NCI-H510A treated with DMSO at 0.1 percent for 48 hours (cell line): ENCODE results near the gene PDYN.

Source experiments
- DNase-seq: peaks from one replicate; lab custom pipeline; 2025; lab: John Stamatoyannopoulos, UW

PDYN gene

GRCh38 chr20:1934721-1935573 is 58.9 kb downstream of the PDYN start:
- DNase-seq, result no peak

DNA sequence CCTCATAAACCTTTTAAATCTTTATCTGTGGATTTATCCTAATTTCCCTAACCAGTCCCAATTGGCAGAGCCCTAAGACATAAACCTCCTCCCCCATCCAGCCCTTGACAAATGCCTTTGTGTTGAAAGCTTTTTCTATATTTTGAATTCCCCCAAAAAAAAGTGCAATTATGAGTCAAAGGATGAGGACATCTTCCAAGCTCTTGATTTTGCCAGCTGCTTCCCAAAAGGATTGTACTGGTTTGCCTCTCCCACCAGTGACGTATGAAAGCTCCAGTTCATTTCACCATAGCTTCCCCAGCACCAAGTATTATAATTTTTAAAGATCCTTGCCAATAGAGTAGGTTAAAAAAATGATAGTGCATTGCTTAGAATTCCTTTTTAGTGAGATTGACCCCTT is 59.7 kb downstream of the PDYN start:
- DNase-seq, result no peak

DNA sequence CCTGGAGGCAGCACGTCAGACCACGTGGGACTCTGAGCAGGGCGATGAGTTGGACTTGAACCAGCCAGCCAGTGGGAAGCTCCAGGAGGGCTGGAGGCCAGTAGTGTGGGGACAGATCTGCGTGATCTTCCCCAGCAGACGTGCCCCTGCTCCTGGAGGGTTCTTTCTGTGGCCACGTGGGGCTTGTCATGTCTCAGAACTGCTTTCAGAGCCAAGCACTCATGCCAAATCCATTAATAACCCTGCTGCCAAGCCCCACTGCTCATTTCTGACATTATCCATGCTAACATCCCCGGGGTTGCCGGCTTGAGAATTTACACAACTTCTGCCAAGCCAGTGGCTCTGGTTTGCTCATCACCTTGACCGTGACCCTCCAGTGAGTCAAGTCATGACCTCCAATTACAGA is 60.4 kb downstream of the PDYN start:
- no peak for DNase-seq

GRCh38 chr20:1932971-1933370 is 60.9 kb downstream of the PDYN start:
- DNase-seq, result no peak

DNA sequence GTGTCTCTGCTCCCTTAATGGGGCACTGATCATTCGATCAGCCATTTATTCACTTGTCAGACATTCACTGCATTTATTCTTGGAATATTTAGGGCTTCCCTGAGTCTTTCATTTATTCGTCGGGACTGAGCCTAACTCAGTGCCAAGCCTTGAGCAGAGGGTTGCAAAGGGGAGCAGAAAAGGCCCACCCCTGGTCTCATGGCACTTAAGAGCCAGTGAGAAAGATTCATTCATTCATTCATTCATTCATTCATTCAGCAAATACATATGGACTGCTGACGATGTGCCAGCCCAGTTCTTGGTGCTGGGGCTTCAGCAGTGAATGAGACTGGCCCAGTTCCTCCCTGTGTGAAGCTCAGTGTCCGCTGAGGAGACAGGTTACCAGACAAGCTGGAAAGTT is 62.0 kb downstream of the PDYN start:
- DNase-seq, result no peak

- DNase-seq, result no peak
Measured at GRCh38 chr20:1930165-1930564, 63.7 kb downstream of the PDYN start.

DNA sequence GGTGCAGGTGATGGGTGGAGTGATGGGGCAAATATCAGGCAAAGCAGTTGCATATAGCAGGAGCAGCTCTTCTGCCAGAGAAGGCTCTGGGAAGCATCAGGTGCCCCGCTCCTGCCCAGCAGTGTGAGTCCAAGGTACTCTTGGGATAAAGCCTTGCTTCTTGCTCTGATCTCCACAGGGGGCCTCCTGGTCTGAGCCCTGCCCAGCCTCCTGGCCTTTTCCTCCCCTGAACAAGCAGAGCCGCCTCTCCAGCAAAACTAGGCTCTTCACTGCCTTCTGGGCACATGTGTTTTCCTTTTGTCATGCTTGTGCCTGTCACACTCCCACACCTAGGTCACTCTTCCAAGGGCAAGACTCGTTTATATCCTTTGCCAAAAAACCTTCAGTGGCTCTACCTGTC is 64.4 kb downstream of the PDYN start:
- no peak for DNase-seq

- no peak for DNase-seq
Measured at GRCh38 chr20:1928782-1929181, 65.1 kb downstream of the PDYN start.
